ENCODE results near the gene SAE1.

DNA sequence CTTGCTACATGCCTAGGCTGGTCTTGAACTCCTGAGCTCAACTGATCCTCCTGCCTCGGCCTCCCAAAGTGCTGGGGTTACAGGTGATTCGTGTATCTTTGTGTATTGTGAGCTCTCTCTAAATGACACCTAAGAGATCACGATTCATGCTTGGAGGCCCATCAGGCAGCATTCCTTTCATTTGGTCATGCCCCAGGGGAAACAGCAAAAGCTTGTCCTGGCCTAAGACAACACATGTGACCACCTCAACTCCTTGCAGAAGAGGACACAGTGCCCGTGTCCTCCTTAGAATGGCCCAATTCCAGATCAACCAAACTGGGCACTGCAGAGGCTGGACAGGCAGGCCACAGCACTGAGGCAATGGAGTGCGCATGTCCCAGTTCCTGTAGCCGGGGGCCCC is 49.5 kb upstream of the SAE1 start:
- TF ChIP-seq, protein P1, sequence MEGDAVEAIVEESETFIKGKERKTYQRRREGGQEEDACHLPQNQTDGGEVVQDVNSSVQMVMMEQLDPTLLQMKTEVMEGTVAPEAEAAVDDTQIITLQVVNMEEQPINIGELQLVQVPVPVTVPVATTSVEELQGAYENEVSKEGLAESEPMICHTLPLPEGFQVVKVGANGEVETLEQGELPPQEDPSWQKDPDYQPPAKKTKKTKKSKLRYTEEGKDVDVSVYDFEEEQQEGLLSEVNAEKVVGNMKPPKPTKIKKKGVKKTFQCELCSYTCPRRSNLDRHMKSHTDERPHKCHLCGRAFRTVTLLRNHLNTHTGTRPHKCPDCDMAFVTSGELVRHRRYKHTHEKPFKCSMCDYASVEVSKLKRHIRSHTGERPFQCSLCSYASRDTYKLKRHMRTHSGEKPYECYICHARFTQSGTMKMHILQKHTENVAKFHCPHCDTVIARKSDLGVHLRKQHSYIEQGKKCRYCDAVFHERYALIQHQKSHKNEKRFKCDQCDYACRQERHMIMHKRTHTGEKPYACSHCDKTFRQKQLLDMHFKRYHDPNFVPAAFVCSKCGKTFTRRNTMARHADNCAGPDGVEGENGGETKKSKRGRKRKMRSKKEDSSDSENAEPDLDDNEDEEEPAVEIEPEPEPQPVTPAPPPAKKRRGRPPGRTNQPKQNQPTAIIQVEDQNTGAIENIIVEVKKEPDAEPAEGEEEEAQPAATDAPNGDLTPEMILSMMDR (IDR thresholded peaks at IDR 0.05): no peak
- TF ChIP-seq POLR2A (IDR thresholded peaks at IDR 0.05): no peak
